Loucy (cell line): Measurements from ENCODE around the gene SERTAD1.

Experiments
- EZH2phosphoT487 ChIP-seq: fragments of 200-600 bp; IDR thresholded peaks from 2 replicates; pipeline ENCODE4 v1.6.1; 2018; ENCODE audit warnings: antibody characterized with exemption, mild to moderate bottlenecking, moderate library complexity, borderline replicate concordance
- TF ChIP-seq, protein P1 (sequence below): fragments of 200-600 bp; sonication (generic); conservative IDR thresholded peaks from 2 replicates; pipeline ENCODE4 v1.5.1; 2014; ENCODE audit warnings: mild to moderate bottlenecking, antibody characterized with exemption, low read length

DNA sequence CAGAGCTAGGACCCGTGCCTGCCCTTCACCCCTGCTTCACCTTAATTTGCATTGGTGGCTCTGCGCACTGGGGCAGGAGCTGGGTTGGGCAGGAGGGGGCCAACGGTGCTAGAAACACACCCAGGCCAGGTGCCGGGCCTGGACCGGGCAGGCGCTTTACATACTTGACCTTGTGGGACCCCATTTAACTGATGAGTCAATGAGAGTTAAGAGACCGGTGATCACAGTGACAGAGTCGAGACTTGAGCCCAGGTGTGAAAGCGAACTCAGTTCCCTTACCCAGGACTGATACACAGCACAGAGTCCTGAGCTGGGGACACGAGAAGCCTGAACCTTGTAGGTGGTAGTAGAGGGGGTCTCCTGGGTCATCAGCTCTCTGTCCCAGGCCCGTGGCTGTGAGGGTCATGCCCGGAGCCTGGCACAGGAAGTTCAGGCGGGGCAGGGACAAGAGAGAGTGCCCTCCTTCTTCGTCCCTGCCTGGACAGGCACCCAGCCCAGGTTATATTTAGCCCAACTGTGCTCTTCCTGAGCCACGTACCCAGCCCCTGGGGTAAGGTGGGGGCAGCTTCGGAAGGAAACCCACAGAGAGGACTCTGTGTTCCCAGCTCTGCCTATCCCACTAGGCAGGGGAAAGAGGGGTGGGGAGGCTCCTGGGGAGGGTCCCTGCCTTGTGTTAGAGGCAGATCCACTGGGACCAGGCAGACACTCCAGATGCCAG, 14.5 kb downstream of the SERTAD1 start:
- TF ChIP-seq, protein P1, sequence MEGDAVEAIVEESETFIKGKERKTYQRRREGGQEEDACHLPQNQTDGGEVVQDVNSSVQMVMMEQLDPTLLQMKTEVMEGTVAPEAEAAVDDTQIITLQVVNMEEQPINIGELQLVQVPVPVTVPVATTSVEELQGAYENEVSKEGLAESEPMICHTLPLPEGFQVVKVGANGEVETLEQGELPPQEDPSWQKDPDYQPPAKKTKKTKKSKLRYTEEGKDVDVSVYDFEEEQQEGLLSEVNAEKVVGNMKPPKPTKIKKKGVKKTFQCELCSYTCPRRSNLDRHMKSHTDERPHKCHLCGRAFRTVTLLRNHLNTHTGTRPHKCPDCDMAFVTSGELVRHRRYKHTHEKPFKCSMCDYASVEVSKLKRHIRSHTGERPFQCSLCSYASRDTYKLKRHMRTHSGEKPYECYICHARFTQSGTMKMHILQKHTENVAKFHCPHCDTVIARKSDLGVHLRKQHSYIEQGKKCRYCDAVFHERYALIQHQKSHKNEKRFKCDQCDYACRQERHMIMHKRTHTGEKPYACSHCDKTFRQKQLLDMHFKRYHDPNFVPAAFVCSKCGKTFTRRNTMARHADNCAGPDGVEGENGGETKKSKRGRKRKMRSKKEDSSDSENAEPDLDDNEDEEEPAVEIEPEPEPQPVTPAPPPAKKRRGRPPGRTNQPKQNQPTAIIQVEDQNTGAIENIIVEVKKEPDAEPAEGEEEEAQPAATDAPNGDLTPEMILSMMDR, result no peak
- TF ChIP-seq EZH2phosphoT487, result no peak
